ENCODE data around the gene ZNF708.
A peak's percentile ranks its signal among the peaks of the same experiment; 100 is the strongest.
"Not testable (repeated sequence)": the region's sequence is repeated elsewhere in the genome, so short reads cannot be mapped to it uniquely, and the experiment has no call there.

The ZNF708 gene

DNA sequence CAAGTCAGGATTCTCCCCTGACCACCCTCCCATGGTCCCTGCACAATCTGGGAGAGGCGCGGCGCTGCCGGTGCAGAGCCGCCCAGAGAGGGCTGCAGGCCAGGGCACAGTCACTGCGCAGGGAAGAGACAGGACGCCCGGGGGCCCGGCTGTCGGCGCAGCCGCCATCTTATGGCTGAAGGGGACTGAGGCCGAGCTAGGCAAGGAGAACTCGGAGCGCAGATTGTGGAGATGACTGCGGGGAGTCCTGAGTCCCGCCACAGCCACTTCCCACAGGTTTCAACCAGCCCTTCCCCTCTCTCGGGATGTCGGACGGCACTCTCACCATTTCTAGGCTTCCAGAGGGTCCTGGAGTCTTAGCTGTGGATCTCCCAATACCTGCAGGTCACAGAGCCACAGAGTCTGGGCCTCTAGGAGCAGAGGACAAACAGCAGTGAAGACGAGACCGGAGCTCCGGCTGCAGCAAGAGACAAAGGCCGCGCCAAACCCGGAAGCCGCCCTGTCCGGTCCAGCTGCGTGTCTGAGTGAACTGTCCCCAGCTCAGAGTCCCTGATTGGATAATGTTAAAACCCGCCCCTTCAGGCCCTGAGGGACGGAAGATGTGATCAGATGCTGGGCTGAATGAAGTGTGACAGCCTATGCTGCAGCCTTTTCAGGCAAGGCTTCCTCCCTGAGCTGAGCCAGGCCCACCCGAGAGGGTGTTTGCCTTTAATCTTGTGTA lies at the start of gene ZNF708:
TSS of gene ZNF708 (minus strand) at position 526 of the 721 bp plus-strand sequence. CDS start at position 328, 198 bp downstream.
- no peak for TF ChIP-seq FOXK2 (IDR thresholded peaks at IDR 0.05)
- TF ChIP-seq NFRKB (IDR thresholded peaks at IDR 0.05): no peak
- peak; percentile 40 for TF ChIP-seq L3MBTL2 (conservative IDR thresholded peaks at IDR 0.05)
- TF ChIP-seq ZNF384 (IDR thresholded peaks at IDR 0.05): no peak
- TF ChIP-seq SUZ12 (IDR thresholded peaks at IDR 0.05): no peak
- no peak for TF ChIP-seq TARDBP (IDR thresholded peaks at IDR 0.05)
- no peak for TF ChIP-seq FOXM1 (IDR thresholded peaks at IDR 0.05; ENCODE audit: borderline replicate concordance)
- TF ChIP-seq ARNT (IDR thresholded peaks at IDR 0.05): no peak
- TF ChIP-seq CTBP1 (IDR thresholded peaks at IDR 0.05; ENCODE audit: borderline replicate concordance): no peak
- TF ChIP-seq LEF1 (IDR thresholded peaks at IDR 0.05; ENCODE audit: borderline replicate concordance): no peak
- no peak for TF ChIP-seq BHLHE40 (IDR thresholded peaks at IDR 0.05; ENCODE audit: borderline replicate concordance)
- no peak for TF ChIP-seq HDGF (IDR thresholded peaks at IDR 0.05; ENCODE audit: borderline replicate concordance)
- no peak for TF ChIP-seq SP1 (IDR thresholded peaks at IDR 0.05)
- peak; percentile 66 for TF ChIP-seq ELF4 (IDR thresholded peaks at IDR 0.05)
- TF ChIP-seq FOXA1 (IDR thresholded peaks at IDR 0.05): no peak
- TF ChIP-seq, protein P1, sequence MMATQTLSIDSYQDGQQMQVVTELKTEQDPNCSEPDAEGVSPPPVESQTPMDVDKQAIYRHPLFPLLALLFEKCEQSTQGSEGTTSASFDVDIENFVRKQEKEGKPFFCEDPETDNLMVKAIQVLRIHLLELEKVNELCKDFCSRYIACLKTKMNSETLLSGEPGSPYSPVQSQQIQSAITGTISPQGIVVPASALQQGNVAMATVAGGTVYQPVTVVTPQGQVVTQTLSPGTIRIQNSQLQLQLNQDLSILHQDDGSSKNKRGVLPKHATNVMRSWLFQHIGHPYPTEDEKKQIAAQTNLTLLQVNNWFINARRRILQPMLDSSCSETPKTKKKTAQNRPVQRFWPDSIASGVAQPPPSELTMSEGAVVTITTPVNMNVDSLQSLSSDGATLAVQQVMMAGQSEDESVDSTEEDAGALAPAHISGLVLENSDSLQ (IDR thresholded peaks at IDR 0.05): peak; percentile 30; the same call in 1 of the 2 replicates
- POLR2A ChIA-PET: interaction anchor here (0.5 to 1.7 kb wide), 14 partner anchors 9 to 1660 kb away, joined by 3 to 16 read pairs (median 4); partner anchors contain the start of genes ZNF101, ZNF14, ZNF429 and ZNF430
- CTCF ChIA-PET: interaction anchor here (0.6 kb wide), 1 partner anchor 25 kb away, joined by 3 read pairs; no protein-coding TSS in a partner anchor
- peak; percentile 81 for DNase-seq (ENCODE audit: extremely low spot score)

DNA sequence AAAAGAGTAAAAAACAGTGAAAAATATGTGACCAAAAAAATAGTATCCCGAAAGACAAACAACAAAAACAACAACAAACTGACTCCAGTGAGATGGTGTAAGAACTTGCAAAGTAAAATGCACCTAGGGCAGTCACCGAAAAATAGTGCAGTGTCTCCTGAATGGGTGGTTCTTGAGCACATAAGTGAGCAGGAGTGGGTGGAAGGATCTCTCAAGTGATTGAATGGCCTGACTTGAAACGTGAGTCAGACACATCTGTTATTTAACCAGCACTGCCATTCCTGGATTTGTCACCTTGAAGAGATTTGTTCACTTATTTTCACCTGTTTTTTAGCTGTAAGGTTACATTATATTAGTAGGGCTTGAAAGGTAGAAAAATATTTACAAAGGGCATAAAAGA lies 33.1 kb upstream of the ZNF708 start:
- POLR2A ChIA-PET: no interaction called here
- CTCF ChIA-PET: no interaction called here
- TF ChIP-seq NFRKB (IDR thresholded peaks at IDR 0.05) (no peak), SP1 (IDR thresholded peaks at IDR 0.05) (no peak), ZNF384 (IDR thresholded peaks at IDR 0.05) (no peak), HDGF (IDR thresholded peaks at IDR 0.05; ENCODE audit: borderline replicate concordance) (no peak), TARDBP (IDR thresholded peaks at IDR 0.05) (no peak), SUZ12 (IDR thresholded peaks at IDR 0.05) (no peak), BHLHE40 (IDR thresholded peaks at IDR 0.05; ENCODE audit: borderline replicate concordance) (no peak), ELF4 (IDR thresholded peaks at IDR 0.05) (no peak), ARNT (IDR thresholded peaks at IDR 0.05) (no peak)
- DNase-seq (ENCODE audit: extremely low spot score): no peak

DNA sequence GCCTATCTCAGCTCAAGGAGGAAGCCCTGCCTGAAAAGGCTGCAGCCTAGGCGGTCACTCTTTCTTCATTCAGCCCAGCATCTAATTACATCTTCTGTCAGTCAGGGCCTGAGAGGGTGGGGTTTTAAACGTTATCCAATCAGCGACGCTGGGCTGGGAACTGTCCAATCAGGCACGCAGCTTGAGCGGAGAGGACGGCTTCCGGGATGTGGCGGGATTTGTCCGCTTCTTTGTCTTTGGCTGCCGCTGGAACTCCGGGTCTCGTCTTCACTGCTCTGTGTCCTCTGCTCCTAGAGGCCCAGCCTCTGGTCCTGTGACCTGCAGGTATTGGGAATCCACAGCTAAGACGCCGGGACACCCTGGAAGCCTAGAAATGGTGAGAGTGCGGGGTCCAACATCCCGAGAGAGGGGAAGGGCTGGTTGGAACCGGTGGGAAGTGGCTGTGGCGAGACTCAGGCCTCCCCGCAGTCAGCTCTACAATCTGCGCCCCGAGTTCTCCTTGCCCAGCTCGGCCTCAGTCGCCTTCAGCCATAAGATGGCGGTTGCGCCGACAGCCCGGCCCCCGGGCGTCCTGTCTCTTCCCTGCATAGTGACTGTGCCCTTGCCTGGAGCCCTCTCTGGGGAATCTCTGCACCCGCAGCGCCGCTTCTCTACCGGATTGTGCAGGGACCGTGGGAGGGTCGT lies 29.7 kb upstream of the ZNF708 start, which contains the start of gene ZNF738:
TSS of gene ZNF738 (plus strand) at position 233 of the 684 bp plus-strand sequence. CDS start at position 374, 141 bp downstream.
- ChIA-PET POLR2A (interaction anchor here (2.0 kb wide), 1 partner anchor 30 kb away, joined by 16 read pairs; the partner anchor contains the start of gene ZNF708), CTCF (no interaction called here)
- 0 out of 2 replicates have a peak, but pooled peaks have one; percentile 12 for TF ChIP-seq L3MBTL2 (conservative IDR thresholded peaks at IDR 0.05)
- TF ChIP-seq ELF4 (IDR thresholded peaks at IDR 0.05): peak; percentile 41; the same call in 1 of the 2 replicates
- TF ChIP-seq, protein P1 (IDR thresholded peaks at IDR 0.05): peak; percentile 96
- no peak for TF ChIP-seq SP1 (IDR thresholded peaks at IDR 0.05)
- peak; percentile 78 for DNase-seq (ENCODE audit: extremely low spot score)

DNA sequence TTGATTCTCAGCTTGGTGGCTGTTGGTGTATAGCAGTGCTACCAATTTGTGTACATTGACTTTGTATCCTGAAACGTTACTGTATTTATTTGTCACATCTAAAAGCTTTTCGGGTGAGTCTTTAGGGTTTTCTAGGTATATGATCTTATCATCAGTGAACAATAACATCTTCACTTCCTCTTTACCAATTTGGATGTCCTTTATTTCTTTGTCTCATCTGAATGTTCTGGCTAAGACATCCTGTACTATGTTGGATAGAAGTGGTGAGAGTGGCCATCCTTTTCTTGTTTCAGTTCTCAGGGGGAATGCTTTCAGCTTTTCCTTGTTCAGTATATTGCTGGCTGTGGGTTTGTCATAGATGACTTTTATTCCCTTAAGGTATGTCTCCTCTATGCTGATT lies 23.6 kb upstream of the ZNF708 start:
- ChIA-PET CTCF (no interaction called here), POLR2A (no interaction called here)
- no peak for DNase-seq (ENCODE audit: extremely low spot score)
- TF ChIP-seq L3MBTL2 (conservative IDR thresholded peaks at IDR 0.05) (no peak), CTBP1 (IDR thresholded peaks at IDR 0.05; ENCODE audit: borderline replicate concordance) (no peak), TARDBP (IDR thresholded peaks at IDR 0.05) (no peak), FOXM1 (IDR thresholded peaks at IDR 0.05; ENCODE audit: borderline replicate concordance) (no peak), ELF4 (IDR thresholded peaks at IDR 0.05) (no peak), SP1 (IDR thresholded peaks at IDR 0.05) (no peak)

DNA sequence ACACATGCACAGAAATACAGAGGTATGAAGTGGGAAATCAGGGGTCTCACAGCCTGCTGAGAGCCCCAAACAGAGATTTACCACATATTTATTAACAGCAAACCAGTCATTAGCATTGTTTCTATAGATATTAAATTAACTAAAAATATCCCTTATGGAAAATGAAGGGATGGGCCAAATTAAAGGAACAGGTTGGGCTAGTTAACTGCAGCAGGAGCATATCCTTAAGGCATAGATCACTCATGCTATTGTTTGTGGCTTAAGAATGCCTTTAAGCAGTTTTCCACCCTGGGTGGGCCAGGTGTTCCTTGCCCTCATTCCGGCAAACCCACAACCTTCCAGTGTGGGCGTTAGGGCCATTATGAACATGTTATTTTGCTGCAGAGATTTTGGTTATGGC lies 15.6 kb upstream of the ZNF708 start:
- POLR2A ChIA-PET; DNase-seq (ENCODE audit: extremely low spot score); CTCF ChIA-PET: not testable (repeated sequence)

DNA sequence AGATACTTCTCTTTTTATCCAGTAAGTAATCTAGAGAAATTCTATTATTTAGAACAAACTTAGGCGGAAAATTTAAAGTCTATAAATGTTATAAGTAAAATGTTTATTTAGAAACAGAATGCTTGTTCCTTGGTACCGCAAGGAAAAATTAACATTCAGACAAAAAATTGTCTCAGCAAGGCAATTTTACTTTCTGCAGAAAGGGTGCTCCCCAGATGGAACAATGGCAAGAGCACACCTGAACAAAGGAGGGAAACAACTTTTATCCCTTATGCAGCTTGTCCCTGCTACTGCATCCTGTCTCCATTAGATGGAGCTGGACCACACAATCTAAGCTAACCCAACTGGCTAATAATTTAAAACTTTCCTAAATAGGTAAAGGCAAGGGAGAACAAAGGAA lies 6.5 kb upstream of the ZNF708 start:
- CTCF ChIA-PET: no interaction called here
- TF ChIP-seq TARDBP (IDR thresholded peaks at IDR 0.05) (no peak), SP1 (IDR thresholded peaks at IDR 0.05) (no peak), BHLHE40 (IDR thresholded peaks at IDR 0.05; ENCODE audit: borderline replicate concordance) (no peak), L3MBTL2 (conservative IDR thresholded peaks at IDR 0.05) (no peak), CTBP1 (IDR thresholded peaks at IDR 0.05; ENCODE audit: borderline replicate concordance) (no peak), FOXA1 (IDR thresholded peaks at IDR 0.05) (no peak), ELF4 (IDR thresholded peaks at IDR 0.05) (no peak), HDGF (IDR thresholded peaks at IDR 0.05; ENCODE audit: borderline replicate concordance) (no peak), SUZ12 (IDR thresholded peaks at IDR 0.05) (no peak), ZNF384 (IDR thresholded peaks at IDR 0.05) (no peak)
- POLR2A ChIA-PET: no interaction called here
- no peak for DNase-seq (ENCODE audit: extremely low spot score)

DNA sequence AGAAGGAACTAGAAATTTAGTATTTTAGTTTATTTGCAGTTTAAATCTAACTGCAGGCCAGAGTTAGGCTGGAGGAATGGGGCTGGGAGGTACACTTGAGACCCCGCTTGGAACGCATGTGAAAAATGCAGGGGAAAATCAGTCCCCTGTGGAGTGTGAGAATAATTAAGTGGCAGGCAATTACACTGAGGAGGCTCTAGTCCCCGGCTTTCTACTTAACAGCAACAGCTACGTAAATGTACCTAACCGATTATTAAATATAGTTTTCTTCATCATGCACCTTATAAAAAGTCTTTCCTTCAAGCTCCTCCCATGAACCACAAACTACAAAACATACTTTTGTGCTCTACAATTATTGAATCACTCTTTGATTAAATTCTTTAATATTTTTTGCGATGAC lies 804 bp downstream of the ZNF708 start:
- CTCF ChIA-PET: no interaction called here
- POLR2A ChIA-PET: interaction anchor here (0.5 to 1.7 kb wide), 7 partner anchors 10 to 1660 kb away, joined by 3 to 16 read pairs (median 7); partner anchors contain the start of genes ZNF101, ZNF14, ZNF493 and ZNF738
- no peak for DNase-seq (ENCODE audit: extremely low spot score)
- TF ChIP-seq NFRKB (IDR thresholded peaks at IDR 0.05) (no peak), FOXK2 (IDR thresholded peaks at IDR 0.05) (no peak), FOXM1 (IDR thresholded peaks at IDR 0.05; ENCODE audit: borderline replicate concordance) (no peak), FOXA1 (IDR thresholded peaks at IDR 0.05) (no peak), ARNT (IDR thresholded peaks at IDR 0.05) (no peak), LEF1 (IDR thresholded peaks at IDR 0.05; ENCODE audit: borderline replicate concordance) (no peak), CTBP1 (IDR thresholded peaks at IDR 0.05; ENCODE audit: borderline replicate concordance) (no peak), ELF4 (IDR thresholded peaks at IDR 0.05) (no peak), BHLHE40 (IDR thresholded peaks at IDR 0.05; ENCODE audit: borderline replicate concordance) (no peak), SP1 (IDR thresholded peaks at IDR 0.05) (no peak), L3MBTL2 (conservative IDR thresholded peaks at IDR 0.05) (no peak), HDGF (IDR thresholded peaks at IDR 0.05; ENCODE audit: borderline replicate concordance) (no peak), ZNF384 (IDR thresholded peaks at IDR 0.05) (no peak), SUZ12 (IDR thresholded peaks at IDR 0.05) (no peak), TARDBP (IDR thresholded peaks at IDR 0.05) (no peak)
- TF ChIP-seq, protein P1 (IDR thresholded peaks at IDR 0.05): no peak
